ENCODE measurements around the gene KCNK1.
"Not testable (repeated sequence)": the region's sequence is repeated elsewhere in the genome, so short reads cannot be mapped to it uniquely, and the experiment has no call there.

Gene KCNK1

DNA sequence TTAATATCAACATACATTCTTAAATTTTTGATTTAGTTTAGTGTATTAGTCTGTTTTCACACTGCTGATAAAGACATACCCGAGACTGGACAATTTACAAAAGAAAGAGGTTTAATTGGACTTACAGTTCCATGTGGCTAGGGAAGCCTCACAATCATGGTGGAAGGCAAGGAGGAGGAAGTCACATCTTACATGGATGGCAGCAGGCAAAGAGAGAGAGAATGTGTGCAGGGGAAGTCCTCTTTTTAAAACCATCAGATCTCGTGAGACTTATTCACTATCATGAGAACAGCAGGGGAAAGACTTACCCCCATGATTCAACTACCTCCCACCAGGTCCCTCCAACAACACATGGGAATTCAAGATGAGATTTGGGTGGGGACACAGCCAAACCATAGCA is 56.5 kb downstream of the KCNK1 start:
- DNase-seq, result not testable (repeated sequence)

DNA sequence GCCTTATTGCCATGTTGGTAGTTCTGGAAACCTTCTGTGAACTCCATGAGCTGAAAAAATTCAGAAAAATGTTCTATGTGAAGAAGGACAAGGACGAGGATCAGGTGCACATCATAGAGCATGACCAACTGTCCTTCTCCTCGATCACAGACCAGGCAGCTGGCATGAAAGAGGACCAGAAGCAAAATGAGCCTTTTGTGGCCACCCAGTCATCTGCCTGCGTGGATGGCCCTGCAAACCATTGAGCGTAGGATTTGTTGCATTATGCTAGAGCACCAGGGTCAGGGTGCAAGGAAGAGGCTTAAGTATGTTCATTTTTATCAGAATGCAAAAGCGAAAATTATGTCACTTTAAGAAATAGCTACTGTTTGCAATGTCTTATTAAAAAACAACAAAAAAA is 57.4 kb downstream of the KCNK1 start:
- DNase-seq, result no peak

DNA sequence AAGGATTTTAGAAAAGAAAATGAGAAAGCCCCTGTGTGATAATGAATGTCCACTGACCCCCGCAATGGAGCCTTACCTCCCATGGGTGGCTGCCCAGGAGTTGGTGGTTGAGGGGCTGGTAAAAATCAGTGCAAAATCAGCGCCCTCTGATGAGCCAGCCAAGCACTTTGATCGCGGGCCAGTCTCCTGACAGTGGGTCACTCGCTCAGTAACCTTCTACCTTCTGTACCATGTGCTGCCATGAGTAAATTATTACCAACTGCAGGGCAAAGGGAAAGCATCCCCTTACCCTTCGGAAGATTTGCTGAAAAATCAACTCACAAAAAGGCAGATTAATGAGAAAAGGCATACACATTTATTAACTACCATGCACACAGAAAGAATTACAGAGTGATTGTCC is 58.8 kb downstream of the KCNK1 start:
- DNase-seq, result no peak

DNA sequence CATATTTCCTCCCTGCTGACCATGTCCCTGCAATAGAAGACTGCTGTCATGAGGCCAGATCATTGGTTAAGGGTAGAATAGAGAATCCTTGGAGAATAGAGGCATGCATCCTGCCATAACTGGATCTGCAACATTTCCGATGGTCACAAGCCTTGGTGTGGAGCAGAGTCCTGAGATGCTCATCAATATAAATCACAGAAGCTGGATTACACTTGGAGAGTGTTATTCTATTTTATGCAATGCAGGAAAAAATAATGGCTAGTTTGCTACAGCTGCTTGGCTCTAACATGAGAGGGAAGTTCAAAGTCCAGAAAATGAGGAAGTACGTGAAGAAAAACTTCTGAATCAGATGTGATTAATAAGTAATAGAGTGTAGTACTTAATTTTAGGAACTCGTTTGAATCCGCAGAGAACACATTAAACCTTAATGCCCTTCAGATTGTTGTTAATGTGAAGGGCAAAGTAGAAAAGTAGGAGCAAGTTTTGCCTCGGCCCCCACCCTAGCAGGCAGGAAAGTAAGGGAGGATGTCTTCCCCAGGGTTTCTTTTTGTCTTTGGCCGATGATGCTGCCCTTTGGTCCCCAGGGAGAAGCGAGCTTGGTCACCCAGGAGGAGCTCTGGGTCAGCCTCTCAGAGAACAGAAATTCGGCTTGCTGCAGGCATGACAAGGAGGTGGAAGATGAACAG is 59.5 kb downstream of the KCNK1 start:
- DNase-seq, result no peak

DNA sequence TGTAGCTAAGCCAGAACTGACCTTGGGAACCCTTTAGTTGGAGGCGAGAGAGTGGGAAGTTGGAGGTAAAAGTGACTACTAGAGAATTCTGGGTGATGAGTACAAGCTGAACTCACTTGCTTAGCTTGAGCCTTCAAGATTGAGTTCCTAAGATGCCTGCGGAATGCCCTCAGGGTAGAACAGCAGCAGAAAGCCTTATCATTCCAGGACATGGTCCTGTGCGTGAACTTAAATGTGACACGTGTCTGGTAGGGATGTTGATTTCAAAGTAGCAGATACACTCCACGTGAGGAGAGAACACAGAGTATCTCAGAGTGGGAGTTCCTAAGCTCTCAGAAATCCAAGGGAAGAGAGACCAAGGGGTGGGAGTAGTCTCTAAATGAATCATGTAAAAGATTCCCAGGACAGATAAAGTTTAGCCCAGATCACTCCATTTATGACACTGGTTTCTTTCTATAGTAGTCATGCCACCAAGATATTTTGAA is 60.1 kb downstream of the KCNK1 start:
- DNase-seq, result no peak

DNA sequence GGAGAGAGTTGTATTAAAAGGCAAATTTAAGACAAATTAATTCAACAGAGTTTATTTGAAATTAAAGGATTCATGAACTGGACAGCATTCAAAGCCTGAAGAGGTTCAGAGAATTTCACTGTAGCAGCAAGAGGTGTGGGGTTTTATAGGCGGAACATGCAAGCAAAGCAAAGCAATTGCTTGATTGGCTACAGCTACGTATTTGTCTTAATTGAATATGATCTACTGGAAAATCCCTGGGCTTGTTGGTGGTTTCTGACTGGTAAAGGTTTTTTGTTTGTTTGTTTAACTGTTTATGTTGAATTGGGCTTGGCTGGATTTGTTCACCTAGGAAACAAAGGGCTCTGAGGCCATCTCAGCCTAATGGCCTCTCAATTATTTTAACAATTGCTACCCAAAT is 61.5 kb downstream of the KCNK1 start:
- DNase-seq, result no peak

DNA sequence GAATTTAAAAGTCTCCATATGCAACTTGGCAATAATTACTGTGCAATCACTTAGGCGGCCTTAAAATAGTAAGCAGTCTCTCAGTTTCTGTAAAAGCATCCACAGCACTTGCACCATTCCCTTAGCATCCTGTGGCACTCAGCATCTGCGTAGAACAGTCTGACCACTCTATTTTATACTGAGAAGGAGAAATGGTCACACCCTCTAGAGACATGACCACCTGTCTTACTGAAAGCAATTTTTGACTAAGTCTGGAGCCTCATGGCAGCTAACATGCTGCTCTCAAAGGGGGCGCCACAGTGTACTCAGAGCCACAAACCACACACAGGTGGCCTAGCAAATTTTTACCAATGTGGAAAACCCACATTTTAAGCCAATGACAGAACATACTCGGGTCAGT is 62.0 kb downstream of the KCNK1 start:
- DNase-seq, result no peak

DNA sequence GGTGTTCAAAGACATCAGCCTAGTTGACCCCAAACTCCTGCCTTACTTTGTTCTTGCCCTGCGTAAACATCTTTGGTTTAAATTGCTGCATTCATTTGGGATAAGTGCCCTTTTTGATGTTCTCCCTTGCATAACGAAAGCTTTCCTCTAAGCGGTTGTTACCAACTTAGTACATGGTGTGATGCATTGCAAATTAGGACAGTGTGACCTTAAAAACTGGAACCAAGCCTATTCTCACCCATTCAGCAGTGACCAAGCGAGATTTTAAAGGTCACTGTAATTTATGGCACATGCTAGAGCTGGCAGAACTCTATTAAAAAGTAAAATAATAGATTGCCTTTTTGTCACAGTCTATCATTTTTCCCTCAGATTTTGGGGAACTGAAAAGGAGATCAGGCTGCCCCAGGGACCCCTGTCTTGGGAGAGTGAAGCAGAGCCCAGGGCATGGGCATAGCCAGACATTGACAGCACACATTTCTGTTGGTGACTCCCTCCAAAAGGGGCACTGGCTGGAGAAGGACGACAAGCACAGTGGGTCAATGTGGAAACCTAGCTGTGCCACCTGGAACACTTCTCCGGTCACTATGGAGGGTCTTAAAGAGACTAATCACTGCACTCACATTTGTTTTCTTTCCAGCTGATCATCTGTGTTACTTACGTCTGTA is 63.9 kb downstream of the KCNK1 start:
- no peak for DNase-seq

DNA sequence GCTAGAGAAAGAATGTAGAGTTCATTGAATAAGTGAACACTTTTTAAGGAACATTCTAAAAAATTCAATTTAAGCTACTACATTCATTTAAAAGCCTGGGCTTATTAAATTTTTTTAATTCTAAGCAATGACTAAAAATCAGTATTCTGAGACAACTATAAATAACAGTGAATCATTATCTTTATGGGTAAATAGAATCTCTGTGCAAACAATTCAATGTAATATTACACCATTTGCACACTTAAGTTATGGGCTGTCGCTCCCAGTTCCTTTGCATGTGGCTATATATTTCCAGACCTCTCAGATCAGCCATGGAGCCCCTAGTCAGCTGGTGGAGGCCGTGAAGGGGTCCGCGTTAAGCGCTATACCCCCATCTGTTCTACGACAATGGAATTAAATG is 65.1 kb downstream of the KCNK1 start:
- DNase-seq, result no peak

DNA sequence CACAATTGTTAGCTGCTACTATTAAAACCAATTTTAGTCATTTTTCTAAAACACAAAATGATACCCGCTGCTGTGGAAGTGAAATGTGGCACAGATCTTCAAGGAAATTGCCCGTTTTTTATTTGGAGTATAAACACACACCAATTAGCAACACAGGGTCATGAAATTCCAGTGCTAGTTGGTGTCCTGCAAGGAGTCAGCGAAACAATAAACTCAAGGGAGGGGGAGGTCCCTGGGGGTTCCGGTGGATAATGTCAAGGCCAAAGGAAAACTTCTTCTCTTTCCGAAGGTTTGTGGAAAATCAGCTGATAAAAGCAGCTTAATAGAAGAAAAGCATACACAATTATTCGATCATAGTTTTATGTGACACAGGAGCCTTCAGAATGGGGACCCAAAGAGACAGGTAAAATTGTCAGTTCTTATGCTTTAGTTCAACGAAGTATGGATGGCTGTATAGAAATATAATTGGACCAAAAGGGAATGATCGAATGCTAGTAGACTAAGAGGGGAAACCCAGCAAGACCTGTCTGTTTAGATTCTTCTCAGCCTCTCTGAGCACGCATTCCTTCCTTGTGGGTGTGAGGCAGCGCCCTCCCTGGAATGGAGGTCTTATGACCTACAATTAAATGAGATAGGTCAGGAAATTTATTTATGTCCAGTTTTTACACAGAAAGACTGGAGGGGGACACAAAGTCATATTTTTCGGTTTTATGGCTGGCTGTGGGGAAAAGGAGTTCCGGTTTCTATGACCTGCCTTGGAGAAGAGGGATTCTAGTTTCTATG is 65.9 kb downstream of the KCNK1 start:
- no peak for DNase-seq

DNA sequence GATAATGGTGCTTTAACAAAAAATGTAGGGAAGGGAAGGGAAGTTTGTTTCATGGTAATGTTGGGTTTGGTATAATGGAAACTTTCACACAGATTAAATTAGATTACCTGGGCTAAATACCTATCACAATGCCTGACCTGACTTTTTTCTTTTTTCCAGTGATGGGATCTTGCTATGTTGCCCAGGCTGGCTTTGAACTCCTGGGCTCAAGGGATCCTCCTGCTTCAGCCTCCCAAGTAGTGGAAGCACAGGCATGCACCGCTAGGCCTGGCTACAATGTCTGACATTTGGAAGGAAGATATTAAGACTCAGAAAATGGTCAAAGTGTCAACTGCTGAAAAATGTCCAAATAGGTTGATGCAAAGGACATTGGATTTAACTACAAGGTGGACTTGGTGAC is 67.4 kb downstream of the KCNK1 start:
- DNase-seq, result no peak

DNA sequence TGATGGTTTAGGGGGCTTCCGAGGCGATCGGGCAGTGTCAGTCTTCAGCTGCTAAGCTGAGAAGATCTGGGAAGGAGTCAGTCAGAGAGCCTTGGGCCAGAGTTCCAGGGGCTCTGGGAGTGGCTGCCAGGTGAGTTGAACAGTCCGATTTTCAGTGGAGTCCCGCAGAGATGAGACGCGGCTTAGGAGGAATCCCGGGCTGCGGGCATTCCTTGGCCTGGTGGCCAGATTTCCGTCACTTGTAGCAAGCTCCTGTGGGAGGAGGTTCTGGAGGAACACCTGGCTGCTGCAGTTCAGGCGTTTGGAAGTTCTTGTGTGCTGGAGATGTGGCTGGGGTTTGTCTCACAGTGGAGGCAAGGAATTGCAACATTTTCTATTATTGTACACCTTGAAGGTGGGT is 72.7 kb downstream of the KCNK1 start:
- not testable (repeated sequence) for DNase-seq

DNA sequence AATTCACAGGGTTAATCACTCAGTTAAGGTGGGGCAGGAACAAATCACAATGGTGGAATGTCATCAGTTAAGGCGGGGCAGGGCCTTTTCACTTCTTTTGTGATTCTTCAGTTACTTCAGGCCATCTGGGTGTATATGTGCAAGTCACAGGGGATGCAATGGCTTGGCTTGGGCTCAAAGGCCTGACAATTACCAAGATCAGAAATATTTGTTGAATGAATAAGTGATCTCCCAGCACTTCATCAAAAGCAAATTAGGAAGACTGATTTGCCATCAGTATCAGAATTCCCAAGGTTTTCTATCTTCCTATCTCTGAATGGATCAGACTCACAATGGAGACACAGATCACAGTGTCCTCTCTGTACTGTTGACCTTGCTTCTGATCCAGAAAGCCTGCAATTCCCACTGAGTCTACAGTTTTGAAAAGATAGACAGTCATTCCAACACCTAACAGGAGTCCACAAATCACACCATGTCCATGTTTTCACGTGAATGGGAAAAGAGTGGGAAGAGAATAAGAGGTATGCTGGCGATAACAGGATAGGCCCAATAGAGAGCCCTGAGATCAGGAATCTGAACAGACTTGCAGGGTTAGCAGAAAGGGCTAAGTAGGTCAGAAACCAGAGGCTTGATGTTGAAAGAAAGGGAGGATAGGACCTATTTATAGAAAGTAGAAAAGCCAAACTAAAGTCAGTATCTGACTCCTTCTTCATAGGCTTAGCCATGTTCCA is 75.3 kb downstream of the KCNK1 start:
- no peak for DNase-seq

DNA sequence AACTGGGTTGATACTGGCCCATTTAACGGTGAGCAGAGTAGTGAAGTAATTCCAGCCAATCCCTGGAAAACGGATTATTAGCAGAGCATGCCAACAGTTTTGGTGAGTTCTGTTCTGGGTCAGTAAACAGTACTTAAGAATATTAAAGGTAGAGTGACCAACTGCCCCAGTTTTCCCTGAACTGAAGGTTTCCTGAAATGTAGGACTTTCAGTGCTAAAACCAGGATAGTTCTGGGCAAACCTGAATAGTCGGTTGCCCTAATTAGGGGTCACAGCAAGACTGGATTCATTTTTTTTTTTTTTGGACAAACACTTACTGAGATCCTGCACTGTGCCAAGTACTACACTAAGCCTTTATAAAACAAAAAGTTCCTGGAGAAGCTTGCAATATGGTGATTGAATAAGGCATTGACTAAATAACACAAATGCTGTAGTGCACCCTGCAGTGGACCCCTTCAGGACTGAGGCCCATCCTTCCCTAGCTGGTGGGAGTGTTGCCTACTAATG is 75.9 kb downstream of the KCNK1 start:
- DNase-seq, result no peak

DNA sequence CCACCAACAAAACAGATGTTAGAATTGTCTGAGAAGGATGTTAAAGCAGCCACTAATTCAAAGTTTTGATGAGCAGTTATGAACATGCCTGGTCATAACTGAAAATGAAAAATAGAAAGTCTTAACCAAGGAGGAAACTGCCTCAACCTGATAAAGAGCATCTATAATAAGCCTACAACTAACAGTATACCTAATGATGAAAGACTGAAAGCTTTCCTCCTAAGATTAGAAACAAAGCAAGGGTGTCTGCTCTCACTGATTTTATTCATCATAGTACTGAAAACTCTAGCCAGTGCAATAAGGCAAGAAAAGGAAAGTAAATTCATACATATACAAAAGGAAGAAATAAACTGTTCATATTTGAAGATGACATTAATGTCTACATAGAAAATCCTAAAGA is 82.0 kb downstream of the KCNK1 start:
- no peak for DNase-seq

DNA sequence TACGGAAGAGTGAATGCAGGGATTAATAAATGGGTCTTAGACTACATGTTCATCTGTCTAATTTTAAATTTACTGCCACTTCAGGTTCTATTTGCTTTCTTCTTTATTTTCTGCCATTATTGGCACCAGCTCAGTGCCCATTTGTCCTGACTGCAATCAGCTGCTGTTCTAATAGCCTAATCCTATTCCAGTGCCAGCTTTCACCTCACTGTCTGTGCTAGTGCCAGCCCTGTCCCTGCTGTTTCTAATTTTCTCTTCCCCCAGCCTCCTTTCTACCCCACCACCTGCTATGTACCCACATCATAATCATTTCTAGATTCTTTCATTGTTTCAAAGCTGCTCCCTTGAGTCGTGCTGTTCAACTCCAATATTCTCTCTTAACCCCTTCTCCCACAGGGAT is 86.4 kb downstream of the KCNK1 start:
- no peak for DNase-seq

DNA sequence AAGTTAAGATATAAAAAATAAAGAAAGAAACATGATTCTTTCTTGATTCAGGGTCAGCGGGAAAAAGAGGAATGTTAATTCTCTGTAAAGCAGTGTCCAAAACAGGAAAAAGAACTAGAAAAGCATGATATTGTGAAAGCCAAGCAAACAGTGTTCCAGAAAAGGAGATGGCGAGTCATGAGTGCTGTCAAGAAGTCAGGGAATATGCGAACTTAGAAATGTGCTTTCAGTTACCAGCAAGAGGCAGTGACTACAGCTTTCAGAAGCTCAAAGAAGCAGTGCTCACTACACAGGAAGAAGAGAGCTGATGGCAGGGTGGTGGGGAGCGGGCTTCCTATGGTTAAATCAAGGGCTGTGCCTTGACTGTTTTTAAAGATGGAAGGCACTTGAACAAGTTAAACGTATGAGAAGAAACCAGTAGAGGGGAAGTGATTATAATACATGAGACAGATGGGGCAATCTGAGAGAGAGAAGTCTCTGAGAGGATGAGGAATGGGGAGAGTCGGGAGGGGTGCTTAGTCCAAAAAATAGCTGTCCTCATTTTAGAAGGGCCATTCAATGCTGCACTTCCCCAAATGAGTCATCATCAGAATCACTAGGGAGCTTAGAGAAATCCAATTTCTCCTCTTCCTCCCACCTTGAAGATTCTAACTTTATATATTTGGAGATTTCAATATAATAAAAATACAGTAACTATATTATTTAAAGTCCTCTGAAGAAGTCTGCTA is 90.4 kb downstream of the KCNK1 start:
- DNase-seq, result no peak

DNA sequence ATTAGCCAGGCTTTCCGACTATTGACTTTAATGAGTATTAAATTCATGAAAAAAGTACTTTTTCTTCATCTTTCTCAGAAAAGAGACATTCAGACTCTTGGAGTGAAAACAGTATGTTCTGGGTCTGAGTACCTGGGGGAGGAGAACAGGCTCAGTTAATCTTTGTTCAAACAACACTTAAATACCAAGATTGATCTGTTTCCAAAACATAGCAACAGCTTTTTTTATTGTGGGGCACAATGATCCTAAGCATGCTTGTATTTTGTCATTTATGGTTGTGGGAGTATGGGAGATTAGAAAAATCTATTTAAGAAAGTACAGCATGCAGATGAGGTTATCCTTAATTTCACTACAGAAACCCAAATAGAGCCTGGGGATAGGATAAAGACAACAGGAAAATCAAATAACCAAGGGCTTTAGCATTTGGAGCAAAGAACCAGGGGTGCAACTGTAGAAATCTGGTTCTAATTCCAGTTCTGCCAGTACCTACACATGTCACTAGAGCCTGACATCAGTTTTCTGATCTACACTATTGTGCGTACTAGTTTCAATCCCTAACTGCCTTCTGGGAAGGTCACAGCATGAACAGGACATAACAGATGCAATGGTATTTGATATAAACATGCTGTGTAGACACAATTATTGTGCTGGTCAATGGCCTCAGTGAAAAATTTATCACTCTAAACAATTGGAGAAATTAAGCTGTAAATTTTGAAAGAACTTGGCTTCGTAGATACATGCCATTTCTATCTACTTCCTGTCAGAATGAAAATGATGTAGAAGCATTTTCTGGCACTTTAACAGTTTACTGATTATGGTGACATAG is 91.2 kb downstream of the KCNK1 start:
- no peak for DNase-seq

DNA sequence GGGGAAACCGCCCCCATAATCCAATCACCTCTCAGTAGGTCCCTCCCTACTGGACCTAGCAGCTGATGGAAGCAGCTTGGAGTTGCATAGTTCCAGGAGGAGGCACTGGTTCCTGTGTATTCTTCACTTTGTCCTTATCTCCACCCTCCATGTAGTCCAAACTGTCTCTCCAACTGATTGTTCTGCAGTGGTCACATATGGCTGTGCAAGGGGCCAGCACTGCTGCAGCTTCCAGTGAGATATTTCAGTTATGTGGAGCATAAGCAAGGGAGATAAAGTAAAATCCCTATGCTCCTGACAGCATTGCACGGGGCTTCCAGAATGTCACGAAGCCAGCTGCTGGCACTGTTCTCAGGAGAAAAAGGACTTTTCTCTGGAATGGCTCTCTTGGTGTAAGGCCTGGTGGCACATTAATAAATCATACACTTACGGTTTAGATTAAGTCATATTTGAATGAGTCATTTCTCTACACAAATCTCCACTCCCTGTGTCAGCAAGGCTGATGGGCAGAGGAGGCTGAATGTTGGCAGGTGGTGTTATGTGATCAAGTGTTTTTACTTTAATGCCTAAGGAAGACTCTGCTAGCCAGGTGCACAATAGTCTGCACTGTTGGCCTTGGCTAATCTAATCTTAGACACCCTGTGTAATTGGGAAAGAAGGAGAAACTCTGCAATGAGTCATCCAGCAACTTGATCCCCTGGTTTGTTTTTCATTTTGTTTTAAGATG is 93.4 kb downstream of the KCNK1 start:
- peak; percentile 11 for DNase-seq

All from fibroblast of skin of scalp (primary cell).